HG03558 (cell line): ENCODE results near the gene ARID1A.
"Not testable (repeated sequence)": the region's sequence is repeated elsewhere in the genome, so short reads cannot be mapped to it uniquely, and the experiment has no call there.

Experiments used
- ATAC-seq: cut with Tn5 transposase; IDR thresholded peaks from one replicate; pipeline ENCODE4 v1.9.1; 2021; ENCODE audit warnings: moderate number of reproducible peaks; ENCODE audit not compliant: unreplicated experiment; ENCODE audit errors: extremely low read depth

Gene ARID1A

DNA sequence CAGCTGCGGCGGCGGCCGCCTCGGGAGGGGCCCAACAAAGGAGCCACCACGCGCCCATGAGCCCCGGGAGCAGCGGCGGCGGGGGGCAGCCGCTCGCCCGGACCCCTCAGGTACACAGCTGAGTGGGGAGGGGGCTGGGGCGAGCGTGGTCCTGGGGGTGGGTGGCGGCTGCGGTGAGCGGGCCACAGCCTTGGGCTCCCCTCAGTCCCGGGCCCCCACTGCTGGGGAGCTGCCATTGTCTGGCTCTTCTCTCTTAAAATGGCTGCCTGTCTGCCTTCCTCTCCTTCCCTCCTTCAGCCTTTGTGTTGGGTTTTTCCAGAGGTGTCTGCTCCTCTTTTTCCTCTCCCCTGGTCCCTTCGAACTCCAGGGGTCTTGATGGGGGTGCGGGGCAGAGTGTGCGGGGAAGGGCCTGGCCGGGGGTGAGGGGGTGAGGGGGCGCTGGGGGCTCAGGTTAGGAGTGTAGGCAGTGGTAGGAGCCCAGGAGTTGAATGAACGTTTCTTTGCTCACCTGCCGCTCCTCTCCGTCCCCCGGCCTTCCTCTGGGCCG lies 1.7 kb downstream of the ARID1A start:
- no peak for ATAC-seq

DNA sequence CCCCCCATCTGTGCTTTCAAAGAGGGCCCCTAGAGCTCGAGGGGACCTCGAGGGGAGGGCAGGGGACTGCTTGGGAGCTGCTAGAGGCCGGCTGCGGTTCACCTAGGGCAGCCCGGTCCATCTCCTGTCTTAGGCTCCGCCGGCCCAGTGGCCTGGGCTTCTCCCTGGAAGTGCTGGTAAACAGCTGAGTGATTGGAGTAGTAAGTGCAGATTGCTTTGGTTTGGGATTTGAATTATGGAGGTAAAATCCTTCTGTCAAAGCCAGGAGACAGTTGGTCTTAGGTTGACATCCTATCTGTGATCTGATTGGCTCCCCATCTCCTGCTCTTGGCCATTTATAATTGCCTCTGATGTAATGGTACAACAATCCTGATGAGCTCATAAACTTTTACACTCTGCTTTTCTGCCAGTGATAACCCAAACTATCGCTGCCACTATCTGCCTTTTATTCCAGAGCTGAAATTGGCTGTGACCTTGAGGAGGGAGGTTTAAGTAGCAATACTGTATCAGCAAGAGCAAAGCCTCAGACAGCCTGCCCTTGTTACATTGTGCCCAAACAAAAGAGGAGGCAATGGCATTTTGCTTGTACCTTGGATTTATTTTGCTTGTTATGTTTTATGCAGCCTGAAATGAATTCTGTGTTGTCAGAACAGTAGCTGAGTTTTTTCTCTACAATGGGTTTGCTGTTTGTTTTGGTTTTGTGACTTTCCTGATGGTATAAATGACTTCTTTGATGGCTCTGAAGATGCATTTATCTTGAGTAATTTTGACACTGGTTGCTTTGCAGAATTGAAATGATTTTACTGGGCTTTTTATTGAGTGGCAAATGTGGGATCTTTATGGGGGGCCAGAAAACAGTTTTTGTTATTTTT lies 2.4 kb downstream of the ARID1A start:
- ATAC-seq: no peak

DNA sequence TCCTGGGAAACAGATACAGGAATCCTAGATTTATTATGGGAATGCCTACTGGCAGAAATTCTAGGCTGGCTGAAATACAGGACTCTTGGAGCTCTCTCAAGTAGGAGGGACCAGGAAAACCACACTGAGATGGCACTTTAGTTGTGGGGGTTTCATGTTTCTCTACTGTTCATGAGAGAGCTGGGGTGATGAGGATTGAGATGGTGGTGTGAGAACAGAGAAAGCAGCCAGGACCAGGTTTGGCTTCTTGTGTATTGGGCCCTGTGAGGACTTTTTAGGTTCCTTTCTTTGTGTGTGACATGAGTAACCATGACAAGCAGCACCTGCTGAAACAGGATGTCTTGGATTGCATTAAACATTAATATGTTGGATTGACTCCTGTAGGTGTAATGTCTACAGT lies 4.9 kb downstream of the ARID1A start:
- ATAC-seq: no peak

DNA sequence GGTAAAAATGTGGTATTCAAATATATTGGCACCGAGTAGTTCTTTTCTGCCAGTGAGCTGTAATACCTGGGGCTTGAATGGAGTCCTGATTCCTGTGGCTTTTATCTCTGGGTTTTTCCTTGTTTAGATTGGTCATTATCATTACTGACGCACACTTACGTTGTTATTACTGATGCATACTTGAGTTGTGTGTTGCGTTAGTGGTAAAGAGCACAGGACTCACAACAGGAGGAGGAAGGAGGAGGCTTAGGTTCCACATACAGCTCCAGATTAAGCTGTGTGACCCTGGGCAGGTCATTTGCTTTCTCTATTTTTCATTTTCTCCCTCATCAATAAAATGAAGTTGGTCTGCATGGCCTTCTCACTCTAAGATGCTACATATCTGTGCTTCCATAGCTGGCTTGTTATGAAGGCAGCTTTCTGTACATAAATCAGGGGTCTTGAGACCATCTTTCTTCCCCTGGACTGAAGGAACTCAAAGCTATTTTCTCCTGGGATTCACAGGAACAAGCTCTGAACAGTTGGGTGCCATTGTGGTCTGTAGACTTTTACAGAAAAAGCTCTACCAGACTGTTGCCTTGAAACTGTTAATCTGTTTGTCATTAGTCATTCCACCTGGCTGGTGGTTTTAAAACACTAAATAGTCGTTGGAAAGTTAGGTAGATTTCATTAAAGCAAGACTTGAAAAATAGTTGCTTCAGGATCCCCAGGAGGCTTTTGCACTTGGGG lies 5.6 kb downstream of the ARID1A start:
- ATAC-seq: no peak

DNA sequence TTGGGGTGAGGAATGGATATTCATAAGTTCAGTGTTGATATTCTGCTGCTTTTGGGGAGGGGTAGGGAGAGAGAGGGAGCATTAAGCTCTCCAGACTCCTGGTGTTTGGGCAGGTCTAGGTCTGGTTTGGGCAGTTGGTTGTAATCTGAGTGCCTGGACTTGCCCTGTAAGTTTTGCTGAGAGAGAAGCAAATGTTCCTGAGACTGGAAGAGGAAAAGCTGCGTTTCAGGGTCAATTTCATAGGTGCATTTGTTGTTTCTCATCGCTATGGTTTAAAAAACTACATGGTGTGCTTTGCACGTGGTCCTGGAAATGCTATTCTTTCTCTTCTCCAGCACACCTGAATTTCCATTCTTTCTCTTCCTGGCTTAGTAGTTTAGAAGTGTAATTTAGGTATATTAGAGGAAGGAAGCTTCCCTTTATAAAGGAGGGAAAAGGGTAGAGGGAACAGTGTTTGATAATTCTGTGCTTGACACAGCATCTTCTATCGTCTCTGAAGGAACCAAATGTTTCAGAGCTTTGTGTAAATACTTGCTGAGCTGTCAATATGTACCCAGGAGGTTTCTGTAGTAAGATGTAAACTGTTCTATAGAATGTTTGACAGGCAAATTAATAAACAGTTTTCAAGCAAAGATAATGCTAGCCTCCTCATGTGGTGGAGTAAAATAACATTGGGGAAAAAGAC lies 6.3 kb downstream of the ARID1A start:
- ATAC-seq: no peak

DNA sequence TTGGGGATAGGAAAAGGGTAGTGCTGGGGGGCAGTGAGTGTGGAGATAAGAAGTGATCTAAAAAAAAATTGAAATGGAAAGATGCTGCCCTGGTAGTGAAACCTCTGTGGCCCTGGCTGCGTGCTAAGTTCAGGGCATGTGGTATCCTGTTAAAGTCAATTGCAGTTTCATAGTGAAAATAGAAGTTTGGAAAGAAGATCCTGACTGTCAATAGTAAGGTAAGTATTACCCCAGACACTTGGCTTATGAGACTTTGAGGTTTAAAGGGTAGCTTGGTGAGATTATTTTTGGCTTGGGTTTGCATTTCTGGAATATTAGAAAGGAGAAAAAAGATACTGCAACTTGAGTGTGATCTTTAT lies 6.8 kb downstream of the ARID1A start:
- no peak for ATAC-seq

DNA sequence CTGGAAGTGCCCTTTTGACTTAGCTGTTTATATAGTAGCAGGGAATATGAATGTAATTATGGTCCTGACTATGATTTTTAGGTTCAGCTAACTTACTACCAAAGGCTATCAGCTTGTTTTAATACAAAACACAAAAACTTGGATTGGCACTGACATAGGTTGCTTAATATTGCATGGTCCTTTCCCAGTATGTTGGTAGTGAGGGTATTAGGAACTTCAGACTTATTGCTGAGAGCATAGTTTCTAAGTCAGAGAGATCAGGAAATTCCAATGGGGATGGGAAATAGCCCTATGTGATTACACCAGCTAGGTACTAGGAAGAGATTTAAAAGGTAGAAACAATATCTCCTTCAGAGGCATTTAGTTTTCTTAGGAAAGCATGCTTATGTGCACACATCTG lies 7.7 kb downstream of the ARID1A start:
- ATAC-seq: no peak

DNA sequence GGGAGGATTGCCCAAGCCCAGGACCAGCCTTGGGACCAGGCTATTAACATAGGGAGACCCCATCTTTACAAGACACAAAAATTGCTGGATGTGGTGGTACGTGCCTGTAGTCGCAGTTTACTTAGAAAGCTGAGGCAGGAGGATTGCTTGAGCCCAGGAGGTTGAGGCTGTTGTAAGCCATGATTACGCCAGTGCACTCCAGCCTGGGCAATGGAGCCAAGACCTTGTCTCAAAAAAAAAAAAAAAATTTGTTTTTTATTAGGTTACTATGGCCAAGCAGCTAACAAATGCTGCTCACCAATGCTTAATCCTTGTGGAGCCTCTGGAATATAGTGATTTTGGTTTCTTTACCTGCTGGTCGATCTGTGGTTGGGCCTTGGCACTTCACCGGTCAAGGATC lies 8.8 kb downstream of the ARID1A start:
- no peak for ATAC-seq

DNA sequence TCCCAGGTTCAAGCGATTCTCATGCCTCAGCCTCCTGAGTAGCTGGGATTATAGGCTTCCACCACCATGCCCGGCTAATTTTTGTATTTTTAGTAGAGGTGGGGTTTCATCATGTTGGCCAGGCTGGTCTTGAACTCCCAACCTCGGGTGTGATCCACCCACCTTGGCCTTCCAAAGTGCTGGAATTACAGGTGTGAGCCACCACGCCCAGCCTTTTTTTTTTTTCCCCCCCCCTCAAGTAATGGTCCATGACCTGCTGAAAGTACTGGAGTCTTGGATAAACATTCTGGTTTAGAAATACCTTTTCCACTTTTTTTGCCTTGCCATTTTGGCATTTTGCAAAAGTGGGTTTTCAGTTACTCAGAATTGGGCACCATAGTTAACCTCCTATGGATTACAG lies 9.4 kb downstream of the ARID1A start:
- not testable (repeated sequence) for ATAC-seq

DNA sequence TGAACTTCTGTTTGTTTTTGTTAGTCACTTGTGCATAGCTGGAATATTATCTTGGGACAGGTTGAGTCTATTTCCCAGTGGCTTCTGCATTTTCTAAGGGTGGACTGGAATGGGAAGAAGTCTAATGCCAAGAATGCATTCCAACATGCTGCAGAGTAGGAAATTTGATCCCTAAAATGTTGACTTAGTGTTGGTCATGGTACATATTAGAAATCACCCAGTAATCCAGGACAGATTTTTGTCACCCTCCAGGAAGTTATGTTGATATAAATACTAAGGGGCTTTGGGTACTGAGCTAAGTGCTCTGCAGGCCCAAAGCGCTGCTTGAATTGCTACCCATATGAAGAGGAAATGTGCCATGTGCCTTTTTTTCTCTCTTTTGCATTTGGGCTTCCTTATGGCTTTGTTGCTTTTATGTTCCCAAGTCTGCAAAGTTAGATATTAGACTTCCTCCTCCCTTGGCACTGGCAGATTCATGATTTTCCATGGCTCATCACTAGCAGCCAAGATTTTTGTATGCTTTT lies 10.0 kb downstream of the ARID1A start:
- ATAC-seq: no peak

DNA sequence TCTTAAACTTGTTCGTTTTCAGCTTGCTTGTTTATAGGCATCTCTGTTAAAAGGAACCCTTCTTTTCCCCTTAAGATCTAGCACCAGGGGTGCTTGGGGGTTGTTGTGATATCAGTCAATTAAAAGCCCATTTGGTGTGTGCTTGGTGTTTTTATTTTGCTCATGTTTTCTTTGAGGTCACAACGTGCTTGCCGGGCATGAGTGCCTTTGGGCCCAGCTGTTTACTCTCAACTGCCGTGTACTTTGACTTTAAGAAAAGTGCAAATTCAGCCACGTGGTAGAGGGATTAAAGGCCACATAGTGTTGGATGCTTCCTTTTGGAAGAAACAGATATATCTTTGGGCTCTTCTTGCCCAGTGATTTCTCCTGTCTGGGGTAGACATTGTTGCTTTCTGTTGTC lies 10.5 kb downstream of the ARID1A start:
- ATAC-seq: no peak

DNA sequence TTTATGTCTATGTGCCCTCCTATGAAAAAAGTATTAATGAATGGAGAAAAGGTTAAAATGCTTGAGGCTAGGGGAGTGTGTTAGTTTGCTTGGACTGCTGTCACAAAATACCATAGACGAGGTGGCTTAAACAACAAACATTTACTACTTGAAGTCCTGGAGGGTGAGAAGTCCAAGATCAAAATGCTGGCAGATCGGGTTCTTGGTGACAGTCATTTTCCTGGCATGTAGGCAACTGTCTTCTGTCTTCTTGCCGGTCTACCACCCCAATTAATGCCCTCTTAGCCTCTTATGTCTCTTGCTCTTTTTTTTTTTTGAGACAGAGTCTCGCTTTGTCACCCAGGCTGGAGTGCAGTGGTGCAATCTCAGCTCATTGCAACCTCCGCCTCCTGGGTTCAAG lies 15.0 kb downstream of the ARID1A start:
- ATAC-seq: no peak

DNA sequence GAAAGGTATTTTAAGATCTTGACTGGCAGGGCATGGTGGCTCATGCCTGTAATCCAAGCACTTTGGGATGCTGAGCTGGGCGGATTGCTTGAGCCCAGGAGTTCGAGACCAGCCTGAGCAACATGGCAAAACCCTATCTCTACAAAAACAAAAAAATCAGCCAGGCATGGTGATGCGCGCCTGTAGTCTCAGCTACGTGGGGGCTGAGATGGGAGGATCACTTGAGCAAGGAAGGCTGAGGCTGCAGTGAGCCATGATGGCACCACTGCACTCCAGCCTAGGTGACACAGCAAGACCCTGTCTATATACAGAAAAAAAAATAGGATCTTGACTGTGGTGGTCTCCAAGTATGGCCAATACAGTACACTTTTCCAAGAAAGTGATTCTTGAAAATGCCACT lies 16.0 kb downstream of the ARID1A start:
- no peak for ATAC-seq

DNA sequence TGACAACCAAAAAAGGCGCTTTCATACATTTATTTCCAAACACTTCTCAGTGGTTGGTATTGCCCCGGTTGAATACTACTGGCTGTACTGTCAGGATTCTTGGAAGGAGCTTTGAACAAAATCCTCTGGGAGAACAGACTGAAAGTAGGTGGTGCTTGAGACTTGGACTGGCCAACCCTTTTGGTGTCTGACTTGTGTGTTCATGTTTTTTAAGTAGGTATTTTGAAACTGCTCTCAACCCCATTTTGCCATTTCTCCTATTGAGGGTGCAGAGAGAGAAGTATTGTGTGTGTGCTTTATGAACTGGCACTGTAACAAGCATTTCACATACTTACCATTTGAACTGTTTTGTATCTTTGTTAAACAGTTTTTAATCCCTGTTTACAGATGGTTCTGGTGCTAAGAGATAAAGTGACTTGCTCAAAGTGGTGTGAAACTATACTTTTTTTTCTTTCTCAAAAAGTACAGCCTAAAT lies 21.2 kb downstream of the ARID1A start:
- no peak for ATAC-seq

DNA sequence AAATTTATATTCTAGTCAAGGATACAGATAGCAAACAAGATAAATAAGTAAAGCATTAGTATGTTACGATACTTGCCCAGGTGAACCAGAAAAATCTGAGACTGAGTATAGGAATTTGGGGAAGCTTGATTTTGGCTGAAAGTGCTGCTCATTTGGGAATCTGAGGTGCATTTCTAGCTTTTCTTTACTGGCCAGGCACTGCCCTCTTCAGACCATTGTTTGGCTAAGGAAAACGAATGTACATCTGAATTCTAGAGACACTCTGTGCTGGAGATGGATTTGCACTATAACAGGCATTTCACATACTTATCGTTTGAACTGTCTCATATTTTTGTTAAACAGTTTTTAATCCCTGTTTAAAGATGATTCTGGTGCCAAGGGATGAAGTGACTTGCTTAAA lies 23.4 kb downstream of the ARID1A start:
- ATAC-seq: no peak

DNA sequence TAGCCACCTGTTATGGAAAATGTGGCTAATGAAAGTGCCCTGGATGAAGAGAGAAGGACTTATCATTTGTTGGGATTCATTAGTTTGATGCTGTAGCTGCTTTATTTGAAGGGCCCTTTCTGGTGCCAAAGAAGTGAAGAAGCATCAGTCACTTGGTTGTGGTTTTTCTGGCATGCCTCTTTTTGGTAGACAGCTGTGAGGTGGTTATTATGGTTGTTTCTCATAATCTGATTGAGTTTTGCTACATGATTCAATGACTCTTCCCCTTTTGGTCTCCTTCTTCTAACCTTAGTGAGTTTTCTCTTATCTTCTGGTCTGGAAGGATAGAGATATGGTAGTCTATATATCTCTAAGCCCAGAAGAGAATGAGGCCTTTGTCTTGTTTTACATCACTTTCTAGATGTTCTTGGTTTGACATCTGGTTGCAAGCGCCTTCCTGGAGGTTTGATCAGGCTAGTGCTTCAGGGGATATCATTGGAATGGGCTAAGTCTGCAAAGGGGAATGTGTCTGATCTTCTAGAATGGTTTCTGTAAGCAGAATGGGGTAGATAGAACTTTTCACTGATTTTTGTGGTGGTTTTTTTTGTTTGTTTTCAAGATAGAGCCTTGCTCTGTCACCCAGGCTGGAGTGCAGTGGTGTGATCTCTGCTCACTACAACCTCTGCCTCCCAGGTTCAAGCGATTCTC lies 26.0 kb downstream of the ARID1A start:
- no peak for ATAC-seq

DNA sequence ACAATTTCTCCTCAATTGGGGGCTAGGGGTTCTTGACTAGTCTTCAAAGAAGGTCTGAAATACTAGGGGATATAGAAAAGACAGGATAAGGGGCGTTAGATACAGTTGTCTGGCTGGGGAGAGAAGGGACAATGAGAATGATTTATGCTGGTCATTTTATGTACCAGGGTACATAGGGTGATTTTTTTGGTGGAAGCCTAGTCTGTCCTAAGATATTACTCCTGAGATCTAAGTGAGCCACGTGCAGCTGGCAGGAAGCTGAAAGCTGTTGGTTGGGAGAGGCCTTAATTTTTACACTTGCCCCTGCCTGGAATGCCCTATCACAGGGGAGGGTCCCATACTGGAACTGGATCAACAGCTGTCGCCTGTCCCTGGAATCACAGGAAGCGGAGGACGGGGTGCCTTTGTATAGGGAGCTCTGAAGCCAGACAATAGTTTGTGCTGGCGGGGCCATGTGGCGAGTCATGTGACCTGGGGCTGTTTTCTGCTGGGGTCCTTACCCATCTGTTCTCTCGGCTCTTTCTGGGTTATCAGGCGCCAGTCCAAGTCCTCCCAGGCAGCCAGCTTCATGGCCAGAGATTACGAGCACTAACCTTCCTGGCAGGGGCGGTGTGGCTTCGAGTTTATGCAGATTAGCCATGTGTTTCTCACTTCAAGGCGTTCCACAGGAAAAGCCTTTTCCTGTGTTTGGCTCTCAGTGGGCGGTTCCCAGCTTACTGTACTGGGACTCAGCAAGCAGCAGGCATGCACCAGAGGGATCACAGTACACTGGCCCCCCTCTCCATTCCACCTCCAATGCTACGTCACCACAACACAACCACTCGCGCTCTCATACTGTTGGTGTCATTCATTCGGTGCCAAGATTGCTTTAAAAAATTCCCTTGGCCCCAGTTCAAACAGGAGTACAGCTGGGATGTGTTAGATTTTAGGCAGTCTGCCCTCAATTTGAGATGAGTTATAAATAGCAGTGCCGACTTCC lies 27.5 kb downstream of the ARID1A start:
- no peak for ATAC-seq

DNA sequence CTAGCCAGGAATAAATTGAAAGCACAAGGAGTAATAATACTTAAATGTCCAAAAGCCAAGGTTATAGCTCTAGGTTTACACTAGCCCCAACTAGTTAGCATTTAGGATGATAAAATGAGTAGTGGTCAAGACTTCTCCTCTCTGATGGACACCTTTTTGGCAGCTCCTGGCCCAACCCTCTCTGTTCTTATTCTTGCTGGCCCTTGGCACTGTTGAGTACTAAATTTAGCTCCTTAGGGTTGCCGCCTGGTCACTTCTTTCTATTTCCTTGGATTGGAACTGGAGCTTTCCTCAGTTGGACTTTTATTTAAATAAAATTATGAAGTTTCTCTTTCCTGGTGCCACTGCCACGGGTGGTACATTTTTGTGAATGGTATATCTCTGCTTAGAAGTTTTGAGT lies 28.3 kb downstream of the ARID1A start:
- ATAC-seq: no peak

DNA sequence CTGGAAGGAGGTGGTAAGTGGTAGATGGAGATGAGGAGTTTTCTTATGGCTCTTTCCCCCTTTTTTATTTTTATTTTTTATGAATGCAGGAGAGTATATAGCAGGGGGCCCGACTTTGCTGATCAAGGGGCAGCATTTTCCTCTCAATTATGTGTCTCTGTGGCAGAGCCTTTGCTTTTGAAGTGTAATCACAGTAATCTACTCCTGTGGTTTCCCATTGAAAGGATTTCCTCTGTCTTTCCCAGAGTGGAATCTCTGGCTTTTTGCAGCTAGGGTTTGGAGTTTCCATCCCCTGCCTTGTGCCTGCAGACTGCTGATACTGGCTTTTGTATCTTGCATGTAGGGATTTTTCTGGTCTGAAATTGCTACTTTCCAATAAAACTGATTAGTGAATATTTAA lies 29.1 kb downstream of the ARID1A start:
- no peak for ATAC-seq
